GM10847 (cell line): ENCODE data around the gene WDR7.

Experiments
- POLR2A ChIP-seq: IDR thresholded peaks from 2 replicates; pipeline ENCODE4 v1.6.1; 2011; ENCODE audit not compliant: insufficient read length; ENCODE audit errors: extremely low read depth

The WDR7 gene

DNA sequence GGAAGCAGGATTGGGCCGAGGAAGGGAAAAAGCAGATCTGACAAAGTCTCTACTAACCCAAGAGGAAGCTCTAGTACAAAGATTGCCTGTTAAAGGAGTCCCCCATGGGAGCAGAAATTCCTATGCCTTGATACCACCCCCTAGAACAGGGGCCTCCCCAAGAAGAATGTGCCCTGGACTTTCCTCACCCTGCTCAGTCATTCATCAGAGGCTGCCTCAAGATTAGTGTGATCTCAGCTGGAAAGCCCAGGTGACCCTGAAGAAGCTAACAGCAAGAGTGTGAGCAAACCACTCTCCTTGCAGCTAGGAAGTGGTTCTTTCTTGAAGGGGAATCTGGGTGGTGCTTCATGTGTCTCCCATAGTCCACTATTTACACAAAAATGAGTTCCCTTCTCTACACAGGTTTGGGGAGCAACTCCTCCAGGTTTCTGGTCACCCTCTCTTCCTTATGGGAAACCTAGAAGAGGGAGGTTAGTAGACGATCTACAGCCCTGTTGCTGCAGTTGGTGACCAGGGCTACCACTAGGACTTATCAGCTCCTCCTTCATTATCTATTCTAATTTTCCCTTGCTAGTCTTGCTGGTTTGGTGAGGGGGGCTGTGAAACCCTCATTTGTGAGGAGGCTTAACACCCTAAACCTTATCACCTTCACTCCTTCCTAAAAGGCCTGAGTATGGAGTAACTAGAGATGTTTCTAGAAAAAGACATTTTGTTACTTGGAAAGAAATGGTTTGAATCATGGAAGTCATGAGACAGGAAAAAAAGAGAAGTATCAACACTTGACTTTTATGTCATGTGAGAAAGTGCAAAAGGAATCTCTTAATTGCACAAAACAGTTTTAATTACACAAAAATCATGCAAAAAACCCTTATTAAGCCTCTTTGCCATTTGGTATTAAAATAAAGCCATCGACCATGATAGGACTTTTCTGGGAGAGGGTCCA lies 2.9 kb upstream of the WDR7 start:
- TF ChIP-seq POLR2A: no peak

DNA sequence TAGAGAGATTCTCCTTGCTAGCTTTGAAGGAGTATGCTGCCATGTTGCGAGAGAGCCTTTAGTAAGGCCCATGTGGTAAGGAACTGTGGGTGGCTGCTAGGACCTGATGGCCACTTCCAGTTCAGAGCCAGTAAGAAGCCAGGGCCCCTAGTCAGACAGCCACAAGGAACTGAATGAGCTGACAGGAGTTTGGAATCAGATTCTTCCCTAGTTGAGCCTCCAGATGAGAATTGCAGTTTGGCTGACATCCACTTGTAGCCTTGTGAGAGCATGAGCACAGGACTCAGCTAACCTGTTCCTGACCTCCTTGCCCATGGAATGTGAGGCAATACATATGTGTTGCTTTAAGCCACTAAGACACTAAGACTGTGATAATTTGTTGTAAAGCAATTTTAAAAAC lies 1.2 kb upstream of the WDR7 start:
- TF ChIP-seq POLR2A: no peak

DNA sequence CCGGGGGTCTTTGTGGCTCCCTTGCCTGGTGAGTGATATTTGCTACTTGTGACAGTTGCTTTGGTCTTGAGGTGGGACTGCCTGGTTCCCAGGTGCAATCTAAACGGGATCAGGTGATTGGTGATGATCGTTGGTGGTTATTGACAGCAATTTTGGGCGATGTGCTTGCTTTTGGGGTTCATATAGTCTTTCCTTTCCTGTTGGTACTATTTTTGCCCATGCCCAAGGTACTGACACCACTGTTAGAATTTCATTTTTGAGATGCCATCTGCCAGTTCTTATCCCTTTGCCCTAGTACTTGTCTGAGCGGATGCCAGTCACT lies 573 bp downstream of the WDR7 start:
- no peak for TF ChIP-seq POLR2A

DNA sequence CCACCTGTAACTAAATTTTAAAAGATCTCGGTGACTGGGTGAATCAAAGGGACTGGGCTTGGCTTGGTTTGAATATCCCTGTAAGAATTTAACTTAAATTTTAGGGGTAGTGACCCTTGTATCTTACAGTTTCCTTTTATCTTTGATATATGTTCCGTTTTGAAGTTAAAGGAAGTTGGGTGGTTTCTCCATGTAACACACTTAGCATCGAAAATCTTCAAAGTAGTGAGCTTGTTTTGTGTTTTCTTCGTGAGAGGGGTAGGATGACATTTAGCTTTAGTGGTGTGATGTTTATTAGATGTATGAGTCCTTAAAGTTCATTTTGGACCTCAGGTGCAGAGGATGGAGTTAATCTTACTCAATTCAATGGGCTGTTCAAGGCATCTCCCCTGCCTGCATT lies 1.6 kb downstream of the WDR7 start:
- TF ChIP-seq POLR2A: no peak

DNA sequence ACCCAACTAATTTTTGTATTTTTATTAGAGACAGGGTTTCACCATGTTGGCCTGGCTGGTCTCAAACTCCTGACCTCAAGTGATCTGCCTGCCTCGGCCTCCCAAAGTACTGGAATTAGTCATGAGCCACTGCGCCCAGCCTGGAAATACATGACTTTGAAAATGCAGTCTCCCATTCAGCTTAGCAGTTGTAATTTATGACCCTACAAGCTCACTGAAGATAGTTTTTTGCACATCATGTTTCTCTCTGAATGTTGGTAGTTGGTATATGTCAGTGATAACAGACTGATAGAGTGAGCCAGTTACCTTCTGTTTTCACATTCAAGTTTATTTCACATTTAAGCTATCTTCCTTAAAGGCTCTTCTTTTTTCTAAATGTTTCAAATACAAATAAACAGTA lies 7.1 kb downstream of the WDR7 start:
- no peak for TF ChIP-seq POLR2A

DNA sequence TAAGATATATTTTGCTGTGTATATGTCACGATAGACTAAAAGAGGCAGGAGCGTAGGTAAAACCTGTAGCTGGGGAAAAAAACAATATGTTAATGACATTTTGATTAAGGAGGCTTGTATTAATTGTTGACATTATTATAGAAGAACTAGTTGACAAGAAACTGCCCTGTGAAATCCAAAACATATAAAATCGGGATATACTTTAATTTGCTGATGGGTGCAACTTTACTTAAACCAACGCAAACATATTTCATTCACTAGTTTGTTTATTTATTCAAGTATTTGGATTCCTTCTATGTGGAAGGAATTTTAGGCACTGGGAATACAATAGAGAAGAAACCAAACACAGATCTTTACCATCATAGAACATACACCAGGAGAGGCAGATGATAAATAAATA lies 8.0 kb downstream of the WDR7 start:
- no peak for TF ChIP-seq POLR2A

DNA sequence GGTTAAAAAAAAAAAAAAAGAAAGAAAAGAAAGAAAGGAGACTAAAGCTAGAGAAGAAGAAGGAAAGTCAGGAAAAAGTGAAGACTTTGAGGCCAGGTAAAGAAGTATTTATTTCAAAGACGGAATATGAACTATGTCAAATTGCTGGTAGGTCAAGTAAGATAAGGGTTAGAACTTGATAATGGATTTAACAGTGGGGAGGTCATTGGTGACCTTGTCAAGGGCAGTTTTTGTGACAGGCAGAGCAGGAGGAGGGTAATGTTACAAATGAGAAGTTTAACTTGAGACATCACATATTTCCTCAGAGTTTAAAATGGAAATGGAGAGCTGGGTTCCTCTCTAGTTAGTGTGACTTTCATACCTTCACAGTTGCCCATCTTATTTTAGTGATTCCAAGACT lies 9.5 kb downstream of the WDR7 start:
- TF ChIP-seq POLR2A: no peak

DNA sequence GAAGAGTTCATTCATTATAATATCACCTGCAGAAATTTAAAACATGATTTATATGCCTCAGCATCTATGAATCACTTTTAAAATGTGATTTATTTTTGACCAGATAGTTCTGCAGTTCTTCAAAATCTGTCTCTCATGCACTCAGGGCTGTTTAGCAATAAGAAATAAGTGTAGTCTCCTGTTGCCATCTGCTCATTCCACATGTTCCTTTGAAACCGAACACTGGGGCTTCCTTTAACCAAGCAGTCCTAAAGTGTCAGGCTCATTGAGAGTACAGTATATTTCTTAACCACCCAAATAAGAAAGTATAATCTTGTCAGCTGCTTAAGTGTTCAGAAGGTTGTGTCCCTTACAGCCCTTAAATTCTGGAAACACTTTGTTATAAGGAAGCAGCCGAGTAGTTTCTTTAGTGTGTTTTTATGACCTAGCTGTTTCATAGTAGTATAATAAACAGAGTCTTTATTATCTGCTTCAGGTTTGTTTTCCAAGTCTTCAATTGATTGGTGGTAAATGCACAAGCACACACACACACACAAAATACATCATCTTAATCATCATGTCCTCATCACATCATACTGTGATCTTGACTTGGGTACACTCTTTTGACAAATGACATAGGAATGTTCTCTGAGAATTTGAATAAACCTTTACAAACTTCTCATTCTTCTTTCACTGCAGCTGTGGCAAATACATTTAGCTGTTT lies 10.4 kb downstream of the WDR7 start:
- no peak for TF ChIP-seq POLR2A

DNA sequence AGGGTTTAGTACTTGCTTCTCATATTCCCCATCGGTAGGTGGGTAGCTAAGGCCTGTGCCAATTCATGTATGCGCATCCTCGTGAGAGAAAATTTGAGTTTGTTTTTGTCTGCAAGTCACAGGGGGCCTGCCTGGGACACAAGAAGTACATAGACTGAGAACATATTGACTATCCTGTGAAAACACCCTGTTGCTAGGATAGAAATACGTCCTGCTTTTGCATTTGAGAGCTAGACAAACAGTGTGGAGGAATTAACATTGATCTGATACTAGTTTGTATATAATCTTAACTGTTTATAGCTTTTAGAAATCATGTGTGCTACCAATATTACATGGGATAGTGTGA lies 10.9 kb downstream of the WDR7 start:
- TF ChIP-seq POLR2A: no peak

DNA sequence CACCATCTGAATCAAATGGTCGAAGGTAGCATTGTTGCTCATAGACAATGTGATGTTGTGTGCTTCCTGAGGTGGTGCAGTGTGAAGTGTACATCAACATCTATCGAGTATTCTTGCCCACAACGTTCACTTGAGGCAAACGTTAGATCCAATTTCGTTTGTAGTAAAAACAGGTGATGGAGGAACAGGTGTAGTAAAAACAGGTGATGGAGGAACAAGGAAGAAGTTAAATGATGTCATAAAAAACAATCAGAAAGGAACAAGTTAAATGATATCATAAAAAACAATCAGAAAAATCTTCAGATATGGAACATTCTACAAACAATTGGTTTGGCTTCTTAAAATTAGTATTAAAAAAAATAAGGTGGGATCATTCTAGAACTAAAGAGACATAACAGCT lies 11.3 kb downstream of the WDR7 start:
- no peak for TF ChIP-seq POLR2A

DNA sequence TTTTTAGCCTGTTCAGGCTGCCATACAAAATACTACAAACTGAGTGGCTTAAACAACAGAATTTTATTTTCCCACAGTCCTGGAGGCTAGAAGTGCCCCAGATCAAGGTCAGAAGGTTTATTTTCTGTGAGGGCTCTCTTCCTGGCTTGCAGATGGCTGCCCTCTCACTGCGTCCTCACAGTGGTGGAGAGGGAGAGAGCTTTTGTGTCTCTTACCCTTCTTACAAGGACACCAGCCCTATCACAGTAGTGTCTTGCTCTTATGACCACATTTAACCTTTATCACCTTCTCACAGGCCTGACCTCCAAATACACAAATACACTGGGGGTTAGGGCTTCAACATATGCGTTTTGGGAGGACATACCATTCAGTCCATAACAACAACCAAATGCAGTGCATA lies 11.7 kb downstream of the WDR7 start:
- no peak for TF ChIP-seq POLR2A

DNA sequence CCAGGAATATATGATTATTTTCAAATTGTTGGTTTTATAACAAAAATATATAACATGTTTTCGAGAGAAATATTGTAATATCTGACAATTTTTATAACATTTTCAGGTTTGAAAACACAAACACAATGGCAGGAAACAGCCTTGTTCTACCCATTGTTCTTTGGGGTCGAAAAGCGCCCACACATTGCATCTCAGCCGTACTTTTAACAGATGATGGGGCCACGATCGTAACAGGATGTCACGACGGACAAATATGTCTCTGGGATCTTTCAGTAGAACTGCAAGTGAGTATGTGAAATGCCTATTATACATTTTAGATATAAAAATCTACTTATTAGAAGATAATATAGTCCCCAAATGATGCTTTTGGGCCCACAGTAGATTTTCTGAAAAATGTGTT lies 21.2 kb downstream of the WDR7 start:
- TF ChIP-seq POLR2A: no peak

DNA sequence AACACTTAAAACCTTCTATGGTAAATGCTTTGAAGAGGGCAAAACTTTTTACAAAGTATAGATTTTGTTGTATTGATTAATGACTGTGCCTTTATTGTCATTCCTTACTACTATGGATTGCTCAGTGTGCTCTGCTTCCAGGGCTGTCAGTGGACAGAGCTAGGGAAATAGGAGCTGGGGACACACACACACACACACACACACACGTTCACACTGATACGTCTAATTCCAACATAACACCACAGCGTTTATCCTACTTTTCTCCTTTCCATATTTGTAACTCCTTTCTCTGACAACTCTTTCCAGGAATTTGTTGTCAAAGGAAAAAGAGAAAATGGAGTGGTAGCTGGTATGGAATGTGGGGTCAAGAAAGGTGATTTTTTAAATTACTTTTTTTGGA lies 21.8 kb downstream of the WDR7 start:
- no peak for TF ChIP-seq POLR2A

DNA sequence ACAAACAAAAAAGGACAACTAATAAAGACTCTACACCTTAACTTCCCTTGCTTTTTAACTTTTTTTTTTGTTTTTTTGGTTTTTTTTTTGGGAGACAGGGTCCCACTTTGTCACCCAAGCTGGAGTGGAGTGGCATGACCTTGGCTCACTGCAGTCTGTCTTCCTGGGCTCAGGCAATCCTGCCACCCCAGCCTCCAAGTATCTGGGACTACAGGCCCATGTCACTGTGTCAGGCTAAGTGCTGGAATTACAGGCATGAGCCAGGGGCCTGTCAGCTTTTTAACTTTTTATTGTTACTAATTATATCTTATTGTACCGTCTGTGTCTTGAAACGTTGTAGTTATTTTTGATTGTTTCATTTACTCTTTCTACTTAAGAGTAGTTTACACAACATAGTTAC lies 25.5 kb downstream of the WDR7 start:
- TF ChIP-seq POLR2A: no peak

DNA sequence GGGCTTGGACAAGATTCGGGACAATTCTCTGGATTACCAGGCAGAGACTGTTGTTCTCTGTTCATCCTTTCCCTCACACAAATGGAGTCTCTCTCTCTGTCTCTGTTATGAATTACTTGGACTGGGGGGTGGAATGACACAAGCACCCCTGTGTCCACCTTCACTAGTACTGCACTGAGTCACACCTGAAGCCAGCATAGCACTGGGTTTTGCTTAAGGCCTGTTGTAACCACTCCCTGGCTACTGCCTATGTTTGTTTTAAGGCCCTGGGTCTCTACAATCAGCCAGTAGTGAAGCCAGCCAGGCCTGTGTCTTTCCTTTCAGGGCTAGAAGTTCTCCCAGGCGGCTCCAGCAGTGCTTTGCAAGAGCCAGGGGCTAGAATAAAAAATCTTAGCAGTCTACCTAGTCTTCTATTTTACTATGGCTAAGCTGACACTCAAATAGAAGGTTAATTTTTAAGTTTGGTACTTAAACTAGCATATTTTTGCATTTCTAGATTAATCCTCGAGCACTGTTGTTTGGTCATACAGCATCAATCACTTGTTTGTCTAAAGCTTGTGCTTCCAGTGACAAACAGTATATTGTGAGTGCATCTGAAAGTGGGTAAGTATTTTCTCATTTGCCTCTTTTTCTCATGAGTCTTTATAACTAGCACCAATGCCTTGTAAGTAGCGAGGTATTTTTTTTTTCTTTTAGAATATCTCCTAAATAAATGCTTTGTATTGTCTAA lies 27.8 kb downstream of the WDR7 start:
- TF ChIP-seq POLR2A: no peak

DNA sequence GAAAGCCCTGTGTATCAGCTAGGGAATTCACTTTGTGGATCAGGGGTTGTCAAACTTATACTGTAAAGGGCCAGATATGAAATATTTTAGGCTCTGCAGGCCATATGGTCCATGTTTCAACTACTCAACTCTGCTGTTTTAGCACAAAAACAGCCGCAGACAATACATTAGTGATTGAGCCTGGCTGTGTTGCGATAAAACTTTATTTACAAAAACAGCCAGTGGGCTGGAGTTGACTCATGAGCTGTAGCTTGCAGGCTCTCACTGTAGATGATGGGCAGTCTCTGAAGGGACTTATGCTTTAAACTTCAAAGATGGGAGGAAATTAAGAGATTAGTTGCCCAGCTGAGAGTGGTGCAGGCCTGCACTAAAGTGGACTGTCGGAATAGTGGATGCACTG lies 33.1 kb downstream of the WDR7 start:
- no peak for TF ChIP-seq POLR2A
